Tibial nerve (tissue), 4 donors: Measurements from ENCODE around the gene THAP2.

Source experiments
- CTCF ChIP-seq, 5 experiments: fragments of 200-600 bp in 3 of 5; fragments of 450-650 bp in 2 of 5; sonication (generic) in 3 of 5; IDR thresholded peaks; one replicate each; pipeline ENCODE4 v1.5.1; 2016 to 2019; ENCODE audit warnings: antibody characterized with exemption in 5 of 5, mild to moderate bottlenecking in 3 of 5, moderate library complexity in 2 of 5
- EP300 ChIP-seq, 2 donors: sonication (generic); formaldehyde crosslinking; IDR thresholded peaks; one replicate each; pipeline ENCODE4 v1.6.1; 2017; ENCODE audit warnings: antibody characterized with exemption in 2 of 2, mild to moderate bottlenecking in 1 of 2
- POLR2A ChIP-seq, 2 donors: fragments of 450-650 bp; IDR thresholded peaks; one replicate each; pipeline ENCODE4 v1.6.1; 2017; ENCODE audit warnings: antibody characterized with exemption in 2 of 2, mild to moderate bottlenecking in 2 of 2, moderate library complexity in 2 of 2

GRCh38 chr12:71625476-71625875, 38.6 kb upstream of the THAP2 start:
- TF ChIP-seq CTCF (IDR thresholded peaks at IDR 0.05) (no peak), POLR2A (IDR thresholded peaks at IDR 0.05) (no peak), EP300 (IDR thresholded peaks at IDR 0.05) (no peak)
